GM12891 (cell line): ENCODE measurements around the gene TPRKB.

Source experiments
- PAX5 ChIP-seq: IDR thresholded peaks from 2 replicates; pipeline ENCODE4 v1.6.1; 2011; ENCODE audit warnings: low read length, moderate library complexity, mild to moderate bottlenecking; ENCODE audit not compliant: insufficient read depth, severe bottlenecking
- POLR2A ChIP-seq: IDR thresholded peaks from 2 replicates; pipeline ENCODE4 v1.6.1; 2011; ENCODE audit warnings: low read depth, low read length, control low read depth
- POLR2AphosphoS5 ChIP-seq: IDR thresholded peaks from 2 replicates; pipeline ENCODE4 v1.6.1; 2011; ENCODE audit warnings: low read depth, low read length, control low read depth
- SPI1 ChIP-seq: IDR thresholded peaks from 2 replicates; pipeline ENCODE4 v1.6.1; 2011; ENCODE audit warnings: low read depth, low read length, control low read depth
- TAF1 ChIP-seq: IDR thresholded peaks from 2 replicates; pipeline ENCODE4 v1.6.1; 2011; ENCODE audit warnings: low read depth, low read length, control low read depth

- TF ChIP-seq POLR2A, result no peak
- TF ChIP-seq POLR2AphosphoS5, result no peak
- TF ChIP-seq SPI1, result no peak
- TF ChIP-seq TAF1, result no peak
- no peak for TF ChIP-seq PAX5
Measured at GRCh38 chr2:73746015-73746876, 9.1 kb upstream of the TPRKB start.
